ENCODE results near the gene AMOTL1. TPM values are rescaled to one million over a fixed set of nuclear protein-coding genes. Genes with fewer than 3 reads are reported as not detected.
"Not testable (repeated sequence)": the region's sequence is repeated elsewhere in the genome, so short reads cannot be mapped to it uniquely, and the experiment has no call there.

AMOTL1 gene
- total RNA-seq, 1 donor from 2014 or later = 57.1 TPM

DNA sequence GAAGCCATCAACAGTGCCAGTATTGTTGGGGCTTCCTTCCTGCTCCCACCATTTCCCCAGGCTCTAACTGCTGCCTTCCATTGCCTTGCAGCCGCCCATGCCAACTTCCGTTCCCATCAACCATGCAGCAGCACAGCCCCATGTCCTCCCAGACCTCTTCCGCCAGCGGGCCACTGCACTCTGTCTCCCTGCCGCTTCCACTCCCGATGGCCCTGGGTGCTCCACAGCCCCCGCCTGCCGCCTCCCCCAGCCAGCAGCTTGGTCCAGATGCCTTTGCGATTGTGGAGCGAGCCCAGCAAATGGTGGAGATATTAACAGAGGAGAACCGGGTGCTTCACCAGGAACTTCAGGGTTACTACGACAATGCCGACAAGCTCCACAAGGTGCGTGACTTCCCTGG lies 53.3 kb downstream of the AMOTL1 start:
- no peak for DNase-seq (ENCODE audit: extremely low read depth, low read depth, low spot score)

DNA sequence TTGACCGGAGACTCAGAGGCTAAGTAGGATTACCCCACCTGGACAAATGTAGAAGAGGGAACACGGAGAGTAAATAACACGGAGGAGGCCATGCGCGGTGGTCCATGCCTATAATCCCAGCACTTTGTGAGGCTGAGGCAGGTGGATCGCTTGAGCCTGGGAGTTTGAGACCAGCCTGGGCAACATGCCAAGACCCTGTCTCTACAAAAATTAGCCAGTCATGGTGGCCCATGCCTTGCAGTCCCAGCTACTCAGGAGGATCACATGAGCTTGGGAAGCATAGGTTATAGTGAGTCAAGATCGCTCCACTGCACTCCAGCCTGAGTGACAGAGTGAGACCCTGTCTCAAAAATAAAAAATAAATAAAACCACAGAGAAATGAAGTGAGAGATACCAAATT lies 53.9 kb downstream of the AMOTL1 start:
- no peak for DNase-seq (ENCODE audit: extremely low read depth, low read depth, low spot score)

DNA sequence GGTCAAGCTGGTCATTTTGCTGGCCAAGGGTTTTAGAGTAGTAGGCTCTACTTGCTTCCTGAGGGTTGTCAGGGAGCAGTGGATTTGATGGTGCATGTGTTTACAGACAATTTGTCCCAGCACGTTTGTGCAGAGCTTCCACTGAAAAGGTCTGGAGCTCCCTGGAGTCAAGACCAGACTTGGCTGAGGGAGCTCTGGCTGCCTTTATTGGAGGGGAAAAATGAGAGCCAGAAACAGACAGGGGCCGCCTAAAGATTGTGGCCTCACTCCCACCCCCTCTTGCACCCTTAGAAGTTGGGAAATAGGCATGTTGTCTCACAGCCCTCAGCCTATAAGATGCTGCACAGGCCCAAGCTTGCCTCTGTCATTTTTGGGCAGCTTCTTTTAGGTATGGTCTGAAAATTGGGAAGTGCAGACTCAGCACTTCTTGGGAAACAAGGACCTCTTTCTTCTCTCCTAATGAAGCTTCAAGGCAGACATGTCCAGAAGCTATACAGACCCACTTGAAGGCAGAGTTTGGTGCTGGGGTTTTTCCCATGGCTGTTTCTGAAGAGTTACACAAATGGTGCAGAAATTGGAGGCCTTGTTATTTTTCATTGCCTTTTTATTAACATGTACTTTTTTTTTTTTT lies 55.1 kb downstream of the AMOTL1 start:
- no peak for DNase-seq (ENCODE audit: extremely low read depth, low read depth, low spot score)

DNA sequence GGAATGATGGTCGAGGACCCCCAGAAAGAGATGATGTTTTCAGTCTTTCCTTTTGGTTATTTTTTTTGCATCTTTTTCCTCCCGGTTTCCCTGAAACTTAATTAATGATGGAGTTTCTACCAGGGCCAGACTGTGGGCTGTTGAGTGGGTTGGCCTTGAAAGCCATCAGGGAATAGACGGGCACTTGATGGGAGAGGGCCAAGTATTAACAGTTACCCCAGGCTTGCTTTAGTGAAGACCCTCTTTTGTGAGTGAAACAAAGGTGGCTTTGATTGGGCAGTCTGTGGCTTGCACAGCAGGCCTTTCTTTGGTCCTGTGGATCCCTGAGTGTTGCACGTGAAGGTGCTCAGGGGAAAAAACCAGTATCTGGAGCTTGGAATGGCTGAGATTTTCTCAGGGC lies 56.9 kb downstream of the AMOTL1 start:
- DNase-seq (ENCODE audit: extremely low read depth, low read depth, low spot score) = no peak

DNA sequence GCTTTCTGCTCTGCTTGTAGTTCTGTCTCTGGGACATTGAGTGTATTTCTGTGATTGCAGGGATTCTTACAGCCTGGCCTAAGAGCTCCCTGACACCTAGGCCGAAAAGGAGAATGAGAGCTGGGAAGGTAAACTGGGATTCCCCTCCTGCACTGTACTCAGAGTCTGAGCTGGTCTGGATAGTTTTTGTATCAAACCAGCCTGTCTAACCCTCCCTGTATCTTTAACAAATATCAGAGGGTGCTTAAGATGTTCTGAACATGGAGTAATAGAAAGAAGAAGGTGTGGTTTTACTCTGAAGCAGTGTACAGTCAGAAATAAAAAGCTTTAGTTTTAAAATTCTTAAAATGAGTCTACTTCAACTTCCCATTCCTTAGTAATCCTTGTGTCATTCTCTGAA lies 57.3 kb downstream of the AMOTL1 start:
- DNase-seq (ENCODE audit: extremely low read depth, low read depth, low spot score) = no peak

DNA sequence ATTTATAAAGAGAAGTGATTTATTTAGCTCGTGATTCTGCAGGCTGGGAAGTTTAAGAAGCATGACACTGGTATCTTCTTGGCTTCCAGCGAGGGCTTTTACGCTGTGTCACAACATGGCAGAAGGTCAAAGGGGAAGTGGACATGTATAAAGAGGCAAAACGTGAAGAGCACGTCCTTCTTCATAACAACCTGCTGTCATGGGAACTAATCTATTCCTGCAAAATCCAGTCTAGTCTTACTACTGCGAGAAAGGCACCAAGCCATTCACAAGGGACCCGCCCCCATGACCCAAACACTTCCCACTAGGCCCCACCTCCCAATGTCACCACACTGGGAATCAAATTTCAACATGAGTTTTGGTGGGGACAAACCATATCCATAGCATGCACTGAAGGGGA lies 58.3 kb downstream of the AMOTL1 start:
- DNase-seq (ENCODE audit: extremely low read depth, low read depth, low spot score) = no peak

DNA sequence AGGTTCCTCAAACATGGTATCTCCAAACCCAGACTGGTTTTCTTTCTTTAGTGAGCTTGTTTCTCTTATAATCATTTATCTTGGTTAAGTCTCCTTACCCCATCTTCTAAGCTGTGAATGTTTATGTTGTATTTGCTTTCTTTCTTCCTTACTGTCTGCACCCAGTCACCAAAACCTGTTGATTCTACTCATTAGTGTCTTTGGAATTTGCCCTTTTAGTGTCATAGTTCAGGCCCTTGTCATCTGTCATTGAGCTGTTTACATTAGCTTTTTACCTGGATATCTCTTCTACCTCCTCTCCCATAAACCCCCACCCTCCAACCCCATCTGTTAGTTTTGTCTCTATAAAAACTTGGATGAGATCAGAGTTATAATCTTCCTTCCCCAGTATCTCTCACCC lies 59.9 kb downstream of the AMOTL1 start:
- no peak for DNase-seq (ENCODE audit: extremely low read depth, low read depth, low spot score)

DNA sequence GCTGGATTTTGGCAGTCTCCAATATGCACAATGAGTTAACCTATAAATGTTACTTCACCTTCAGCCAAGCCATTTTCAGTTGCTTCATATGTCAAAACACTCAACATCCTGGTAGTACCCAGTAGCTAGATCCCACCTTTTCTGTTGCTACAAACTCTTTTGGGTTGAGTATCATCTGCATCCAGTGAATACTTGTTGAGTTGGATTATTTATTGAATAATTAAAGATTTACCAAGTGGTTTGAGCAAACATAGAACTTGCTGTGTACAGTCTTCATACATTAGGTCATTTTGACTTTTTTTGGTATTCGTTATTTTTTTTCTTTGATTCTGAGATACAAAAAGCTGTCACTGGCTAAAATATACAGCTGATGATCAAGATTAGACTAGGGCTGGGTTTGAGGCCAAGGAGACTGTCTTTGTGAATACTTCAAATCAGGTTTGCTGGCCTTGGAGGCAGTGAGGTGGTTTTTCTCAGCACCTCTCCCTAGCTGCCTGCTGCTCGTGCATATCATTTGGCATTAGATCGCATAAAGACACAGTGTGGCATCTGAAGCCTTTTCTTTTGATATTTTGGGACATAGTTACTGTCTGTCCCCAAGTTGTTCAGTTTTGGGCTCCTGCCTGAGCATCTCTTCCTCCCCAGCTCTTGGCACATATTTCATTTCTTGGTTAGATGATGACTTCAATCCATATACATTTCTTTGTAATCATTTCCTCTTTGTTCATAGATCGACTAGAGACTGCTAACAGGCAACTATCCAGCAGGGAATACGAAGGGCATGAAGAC lies 62.8 kb downstream of the AMOTL1 start:
- DNase-seq (ENCODE audit: extremely low read depth, low read depth, low spot score) = no peak

DNA sequence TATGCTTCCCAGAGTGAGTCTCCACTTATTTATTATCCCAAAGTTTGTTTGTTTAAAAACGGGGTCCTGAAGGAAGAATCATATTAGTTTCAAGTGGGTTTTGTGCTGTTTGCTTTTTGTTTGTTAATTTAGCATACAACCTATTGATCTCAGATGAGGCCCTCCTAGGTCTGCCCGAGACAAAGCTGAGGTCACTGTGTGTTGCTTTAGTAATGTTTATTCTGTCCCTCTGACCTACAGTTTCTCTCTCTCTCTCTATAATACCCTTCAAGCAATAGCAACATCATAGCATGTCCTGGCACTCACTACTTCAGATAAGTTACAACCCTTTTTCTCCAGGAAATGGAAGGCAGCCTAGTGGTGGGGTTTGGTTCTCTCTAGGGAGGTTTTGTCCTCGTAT lies 63.4 kb downstream of the AMOTL1 start:
- DNase-seq (ENCODE audit: extremely low read depth, low read depth, low spot score) = no peak

DNA sequence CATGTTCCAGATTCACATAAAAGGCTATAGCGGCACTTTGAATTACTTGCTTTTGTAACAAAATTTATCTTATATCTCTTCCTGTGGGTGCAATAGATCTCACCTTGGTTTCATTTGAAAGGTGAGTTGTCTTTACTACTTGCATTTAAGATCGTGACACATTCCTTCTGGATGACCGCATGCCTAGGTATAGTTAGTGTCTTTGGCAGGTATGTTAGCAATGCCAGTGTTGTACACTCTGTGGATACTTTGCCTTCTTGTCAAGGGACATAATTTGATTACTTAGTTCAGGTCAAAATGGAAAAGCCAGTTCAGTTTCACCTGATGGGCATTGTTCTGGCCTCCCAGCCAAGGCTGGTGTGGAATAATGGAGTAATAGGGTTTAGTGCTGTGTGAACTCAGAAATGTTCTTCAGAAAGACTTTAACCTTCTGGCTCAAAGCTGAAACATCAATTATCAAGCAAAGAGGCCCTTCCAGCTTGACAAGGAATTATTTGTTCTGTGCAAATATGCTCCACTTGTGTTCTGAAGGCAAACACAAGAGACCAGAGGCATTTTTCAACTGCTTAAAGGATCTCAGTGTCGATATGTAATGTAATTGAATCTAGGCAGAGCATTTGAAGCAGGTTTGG lies 64.6 kb downstream of the AMOTL1 start:
- no peak for DNase-seq (ENCODE audit: extremely low read depth, low read depth, low spot score)

DNA sequence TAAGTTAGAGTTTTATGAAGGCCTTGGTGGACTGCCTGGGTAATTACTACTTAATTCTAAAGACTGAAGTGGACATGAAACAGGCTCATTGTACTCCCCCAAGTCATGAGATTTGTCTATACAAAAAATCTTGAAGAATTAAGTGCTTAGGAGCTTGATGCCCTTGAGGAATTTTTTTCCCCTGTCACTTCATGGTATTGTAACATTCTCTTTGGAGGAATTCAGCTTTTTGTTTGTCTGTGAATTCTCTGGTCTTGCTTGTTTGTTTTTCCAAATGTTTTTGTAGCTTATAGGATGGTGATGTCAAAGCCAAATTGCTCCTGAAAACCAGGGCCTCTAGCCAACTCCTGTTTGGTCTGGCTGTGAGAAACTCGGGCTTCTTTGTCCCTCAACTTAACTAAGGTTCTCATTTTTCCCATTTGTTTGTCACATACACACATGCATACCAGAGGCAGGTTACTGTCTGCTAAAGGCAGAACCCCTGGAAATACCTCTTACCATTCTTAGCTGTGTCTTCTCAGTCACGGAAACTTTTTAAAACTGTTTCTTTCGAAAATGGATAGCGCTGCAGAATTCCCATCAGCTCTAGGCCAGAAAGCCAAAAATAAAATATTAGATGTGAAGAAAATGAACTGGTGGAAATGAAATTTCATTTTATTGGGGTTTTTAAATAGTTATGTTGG lies 66.9 kb downstream of the AMOTL1 start:
- no peak for DNase-seq (ENCODE audit: extremely low read depth, low read depth, low spot score)

DNA sequence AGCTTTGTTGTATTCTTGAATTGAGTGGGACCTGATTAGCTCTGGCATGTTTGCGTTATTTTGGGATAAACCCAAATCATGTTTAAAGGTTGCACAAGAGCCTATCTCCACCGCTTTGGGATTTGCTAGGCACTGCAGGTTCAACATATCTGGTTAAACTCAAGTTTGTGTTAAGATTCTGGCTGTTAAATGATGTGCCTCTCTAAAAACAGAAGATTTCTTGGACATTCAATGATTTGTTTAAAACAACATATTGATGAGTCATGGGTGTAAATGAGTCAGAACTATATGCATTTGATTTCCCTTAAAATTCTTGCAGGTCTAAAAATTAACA lies 67.4 kb downstream of the AMOTL1 start:
- no peak for DNase-seq (ENCODE audit: extremely low read depth, low read depth, low spot score)

DNA sequence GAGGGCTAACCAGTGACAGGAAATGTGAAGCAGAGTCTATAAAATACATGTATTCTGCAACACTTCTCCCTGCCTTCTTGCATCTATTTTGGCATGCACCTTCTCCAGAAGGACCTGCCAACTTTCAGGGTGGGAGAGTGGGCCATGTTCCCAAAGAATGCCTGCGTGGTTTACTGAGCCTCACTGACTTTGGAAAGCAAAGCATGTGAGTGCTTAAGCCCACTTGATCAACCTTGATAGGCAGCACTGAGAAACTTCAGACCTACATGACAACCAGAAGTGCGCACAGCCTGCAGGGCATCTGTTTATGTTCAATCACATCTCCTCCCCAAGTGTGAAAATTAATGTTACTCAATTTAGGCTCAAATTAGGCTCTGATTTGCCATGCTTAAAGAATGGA lies 69.2 kb downstream of the AMOTL1 start:
- DNase-seq (ENCODE audit: extremely low read depth, low read depth, low spot score) = no peak

DNA sequence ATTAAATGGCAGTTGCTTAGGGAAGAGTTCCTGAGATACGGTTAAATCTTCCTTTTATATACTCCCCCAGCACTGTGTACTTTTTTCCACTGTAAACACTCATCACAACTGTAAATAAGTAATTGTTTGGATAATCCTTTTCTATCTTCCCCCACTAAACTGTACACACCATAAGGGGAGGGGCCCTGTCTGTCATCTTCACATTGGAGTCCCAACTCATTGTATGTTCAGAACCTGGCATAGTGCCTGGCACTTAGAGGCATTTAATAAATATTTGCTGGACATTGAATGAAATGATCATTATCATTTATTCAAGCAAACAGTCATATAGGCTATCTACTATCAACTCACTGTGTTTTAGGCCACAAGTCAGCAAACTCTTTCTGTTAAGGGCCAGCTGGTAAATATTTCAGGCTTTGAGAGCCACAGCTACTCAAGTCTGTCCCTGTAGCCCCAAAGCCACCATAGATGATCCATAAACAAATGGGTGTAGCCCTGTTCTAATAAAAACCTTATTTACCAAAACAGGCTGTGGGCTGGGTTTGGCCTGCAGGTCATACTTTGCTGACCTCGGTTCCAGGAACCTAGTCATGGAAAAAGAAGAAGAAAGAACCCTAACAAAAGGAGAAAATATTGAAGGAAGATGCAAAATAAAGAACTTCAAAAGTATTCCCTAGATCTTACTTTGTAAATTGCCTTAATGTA lies 70.0 kb downstream of the AMOTL1 start:
- no peak for DNase-seq (ENCODE audit: extremely low read depth, low read depth, low spot score)

DNA sequence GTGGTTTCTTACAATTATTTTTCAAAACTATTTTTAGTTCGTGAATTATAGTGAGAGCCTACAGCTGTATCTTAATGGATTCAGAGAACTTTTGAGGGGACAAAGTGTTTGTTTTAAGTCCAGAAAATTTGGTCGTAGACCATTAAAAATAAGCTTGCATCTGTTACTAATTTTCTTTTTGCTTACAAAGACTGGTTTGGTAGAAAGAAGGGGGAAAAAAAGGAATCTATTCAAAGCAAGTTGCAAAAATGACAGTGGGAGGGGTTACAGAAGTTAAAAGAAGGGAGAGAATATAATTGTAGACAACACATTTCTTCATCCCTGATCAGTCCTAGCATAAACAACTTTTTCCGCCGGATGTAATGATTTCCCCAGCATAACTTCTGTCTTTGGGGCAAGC lies 72.1 kb downstream of the AMOTL1 start:
- DNase-seq (ENCODE audit: extremely low read depth, low read depth, low spot score) = no peak

DNA sequence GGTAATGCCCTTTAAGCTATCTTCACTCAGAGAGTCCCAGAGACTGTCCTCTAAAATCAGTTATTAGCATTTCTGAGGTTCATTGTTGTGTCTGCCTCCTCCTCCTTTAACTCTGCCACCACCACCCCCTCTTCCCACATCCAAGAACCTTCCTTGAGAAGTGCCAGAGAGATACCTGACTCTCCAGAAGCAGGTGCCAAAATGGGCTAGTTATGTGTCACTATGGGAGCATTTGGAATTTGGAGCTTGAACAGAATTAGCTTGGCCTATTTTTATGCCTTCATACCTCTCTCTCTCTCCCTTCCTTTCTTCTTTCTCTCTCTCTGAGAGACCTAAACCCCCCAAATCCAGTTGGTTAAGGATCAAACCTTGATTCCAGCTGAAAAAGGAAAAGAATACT lies 75.9 kb downstream of the AMOTL1 start:
- DNase-seq (ENCODE audit: extremely low read depth, low read depth, low spot score) = no peak

DNA sequence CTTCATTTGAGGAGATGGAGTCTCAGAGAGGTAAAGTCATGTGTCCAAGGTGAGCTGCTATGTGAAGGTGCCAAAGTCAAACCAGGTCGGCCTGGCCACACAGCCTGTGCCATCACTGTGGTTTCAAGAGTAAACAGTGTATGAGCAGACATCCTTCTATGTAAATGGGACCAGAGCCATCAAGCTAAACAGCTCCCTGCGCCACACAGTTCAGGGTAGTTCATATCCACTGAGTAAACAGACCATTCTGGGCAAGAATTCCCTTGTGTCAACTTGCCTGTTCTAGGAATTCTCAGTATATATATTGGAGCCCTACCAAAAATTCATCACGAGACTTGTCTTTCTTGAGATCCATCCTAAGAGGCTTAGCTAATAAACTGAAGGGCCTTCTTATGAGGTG lies 77.5 kb downstream of the AMOTL1 start:
- DNase-seq (ENCODE audit: extremely low read depth, low read depth, low spot score) = no peak

DNA sequence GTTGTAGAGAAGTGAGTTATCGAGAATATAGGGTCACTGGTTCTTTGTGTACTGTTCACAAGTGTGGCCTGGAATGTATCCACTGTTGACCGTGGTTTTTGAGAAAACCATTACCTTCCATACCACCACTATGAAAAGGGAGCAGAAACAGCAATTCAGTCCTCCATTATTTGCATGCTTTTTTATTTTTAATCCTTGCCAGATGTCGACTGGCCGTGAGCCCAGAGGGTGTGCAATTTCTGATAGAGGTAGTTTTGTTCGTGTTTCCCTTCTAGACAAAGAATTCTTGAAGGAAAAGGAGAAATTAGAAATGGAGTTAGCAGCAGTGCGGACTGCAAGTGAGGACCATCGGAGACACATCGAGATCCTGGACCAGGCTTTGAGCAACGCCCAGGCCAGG lies 81.7 kb downstream of the AMOTL1 start:
- DNase-seq (ENCODE audit: extremely low read depth, low read depth, low spot score) = no peak

DNA sequence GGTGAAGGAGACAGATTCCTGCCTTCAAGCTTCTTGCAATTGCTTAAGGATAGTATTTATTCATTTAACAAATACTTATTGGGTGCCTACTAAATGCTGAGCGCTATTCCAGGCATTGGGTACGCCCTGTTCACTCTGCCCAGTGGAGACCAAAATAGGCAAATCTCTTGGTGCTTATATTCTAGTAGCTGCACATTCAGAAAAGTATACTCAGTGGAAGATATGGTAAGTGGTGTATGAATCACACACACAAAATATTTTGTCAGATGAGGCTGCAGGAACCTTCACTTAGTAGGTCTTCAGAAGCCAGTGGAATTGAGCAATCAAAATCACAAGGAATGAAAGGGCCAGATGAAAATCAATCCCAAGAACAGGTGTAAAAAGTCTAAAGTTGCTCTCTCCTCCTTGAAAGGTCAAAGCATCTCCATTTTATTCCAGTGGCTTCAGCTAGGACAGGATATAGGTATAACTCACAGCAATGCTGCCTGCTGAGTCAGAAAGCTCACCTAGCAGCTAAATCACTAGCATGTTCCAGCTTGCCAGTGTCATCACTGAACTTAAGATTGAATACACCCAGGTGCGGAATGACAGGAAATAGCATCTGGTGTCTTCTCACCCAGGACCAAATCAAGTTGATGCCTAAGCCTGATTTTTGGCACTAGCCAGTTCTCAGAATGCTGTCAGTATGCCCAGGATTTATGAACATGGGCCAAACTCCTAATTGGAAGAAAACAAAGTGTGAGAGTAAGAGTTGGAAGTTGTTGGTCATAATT lies 83.9 kb downstream of the AMOTL1 start:
- no peak for DNase-seq (ENCODE audit: extremely low read depth, low read depth, low spot score)

DNA sequence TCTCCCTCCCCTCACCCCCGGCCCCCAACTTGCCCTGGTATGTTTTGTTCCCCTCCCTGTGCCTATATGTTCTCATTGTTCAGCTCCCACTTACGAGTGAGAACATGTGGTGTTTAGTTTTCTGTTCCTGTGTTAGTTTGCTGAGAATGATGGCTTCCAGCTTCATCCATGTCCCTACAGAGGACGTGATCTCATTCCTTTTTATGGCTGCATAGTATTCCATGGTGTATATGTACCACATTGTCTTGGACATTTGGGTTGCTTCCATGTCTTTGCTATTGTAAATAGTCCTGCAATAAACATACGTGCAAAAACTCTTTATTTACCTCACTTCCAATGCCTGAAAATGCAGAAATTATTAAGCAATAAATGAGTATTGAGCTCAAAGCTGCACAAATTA lies 85.1 kb downstream of the AMOTL1 start:
- not testable (repeated sequence) for DNase-seq (ENCODE audit: extremely low read depth, low read depth, low spot score)
